Uterus (tissue), 4 donors: ENCODE results near the gene SLC22A23. TPM values are rescaled to one million over a fixed set of nuclear protein-coding genes. Genes with fewer than 3 reads are reported as not detected.

ENCODE experiments used
- DNase-seq, 2 donors: peaks; one replicate each; pipeline ENCODE4 v3.0.0-alpha.2; 2019 to 2020
- H3K27ac ChIP-seq, 2 donors: fragments of 200-600 bp; sonication (generic); 1 replicate in 1 of 2; 2 replicates in 1 of 2; pipeline ENCODE4 v1.5.1; 2016 to 2018
- H3K27me3 ChIP-seq, 2 donors: fragments of 200-600 bp; sonication (generic); one replicate each; pipeline ENCODE4 v1.5.1; 2018 to 2019; ENCODE audit warnings: control low read depth in 1 of 2
- H3K36me3 ChIP-seq, 2 donors: fragments of 200-600 bp; sonication (generic); one replicate each; pipeline ENCODE4 v1.5.1; 2019; ENCODE audit warnings: control low read depth in 1 of 2
- H3K4me1 ChIP-seq, 2 donors: fragments of 200-600 bp; sonication (generic); one replicate each; pipeline ENCODE4 v1.5.1; 2018 to 2019; ENCODE audit warnings: control low read depth in 1 of 2
- H3K4me3 ChIP-seq, 2 donors: fragments of 200-600 bp; sonication (generic); 1 replicate in 1 of 2; 2 replicates in 1 of 2; pipeline ENCODE4 v1.5.1; 2018 to 2019; ENCODE audit warnings: mild to moderate bottlenecking in 1 of 2
- H3K9me3 ChIP-seq, 2 donors: fragments of 200-600 bp; sonication (generic); one replicate each; pipeline ENCODE4 v1.5.1; 2019; ENCODE audit warnings: control low read depth in 1 of 2
- POLR2A ChIP-seq, 2 donors: fragments of 450-650 bp; IDR thresholded peaks; one replicate each; pipeline ENCODE4 v1.6.1; 2016; ENCODE audit warnings: antibody characterized with exemption in 2 of 2, mild to moderate bottlenecking in 1 of 2, moderate library complexity in 1 of 2
- intact Hi-C: fragments of 100-400 bp; cut with DNase I; formaldehyde crosslinking; loops from one replicate; pipeline ENCODE4 v1.15.1; 2023; ENCODE audit warnings: low total_unique reads
- total RNA-seq, 4 donors: library from RNA; depleted of rRNA in 3 of 4; stranded (reverse); fragments of >200 nt in 3 of 4; gene quantifications; one replicate each; pipeline versions ENCODE4 v1.1.0 to v1.2.4, GENCODE V29; 2014 to 2023
- TF ChIP-seq, protein P1 (sequence below), 4 experiments: fragments of 200-600 bp in 2 of 4; fragments of 450-650 bp in 2 of 4; sonication (generic) in 2 of 4; IDR thresholded peaks; one replicate each; pipeline ENCODE4 v1.5.1; 2016 to 2019; ENCODE audit warnings: antibody characterized with exemption in 4 of 4, mild to moderate bottlenecking in 2 of 4, moderate library complexity in 1 of 4
- donor health status: DM: yes; HTN: yes; CAD: no.

Gene SLC22A23
- total RNA-seq, 4 donors from 2014 or later = 5.4 to 27.6 (median 9.7) TPM

- Histone ChIP-seq H3K27me3 (no peaks in the 10 kb centered on the region), H3K27ac (no peak overlapping the region), H3K4me3 (no peak overlapping the region), H3K4me1 (no peaks in the 10 kb centered on the region), H3K36me3 (no peaks in the 10 kb centered on the region), H3K9me3 (no peaks in the 10 kb centered on the region)
- TF ChIP-seq, protein P1, sequence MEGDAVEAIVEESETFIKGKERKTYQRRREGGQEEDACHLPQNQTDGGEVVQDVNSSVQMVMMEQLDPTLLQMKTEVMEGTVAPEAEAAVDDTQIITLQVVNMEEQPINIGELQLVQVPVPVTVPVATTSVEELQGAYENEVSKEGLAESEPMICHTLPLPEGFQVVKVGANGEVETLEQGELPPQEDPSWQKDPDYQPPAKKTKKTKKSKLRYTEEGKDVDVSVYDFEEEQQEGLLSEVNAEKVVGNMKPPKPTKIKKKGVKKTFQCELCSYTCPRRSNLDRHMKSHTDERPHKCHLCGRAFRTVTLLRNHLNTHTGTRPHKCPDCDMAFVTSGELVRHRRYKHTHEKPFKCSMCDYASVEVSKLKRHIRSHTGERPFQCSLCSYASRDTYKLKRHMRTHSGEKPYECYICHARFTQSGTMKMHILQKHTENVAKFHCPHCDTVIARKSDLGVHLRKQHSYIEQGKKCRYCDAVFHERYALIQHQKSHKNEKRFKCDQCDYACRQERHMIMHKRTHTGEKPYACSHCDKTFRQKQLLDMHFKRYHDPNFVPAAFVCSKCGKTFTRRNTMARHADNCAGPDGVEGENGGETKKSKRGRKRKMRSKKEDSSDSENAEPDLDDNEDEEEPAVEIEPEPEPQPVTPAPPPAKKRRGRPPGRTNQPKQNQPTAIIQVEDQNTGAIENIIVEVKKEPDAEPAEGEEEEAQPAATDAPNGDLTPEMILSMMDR (IDR thresholded peaks at IDR 0.05) = no peak
- no peak for TF ChIP-seq POLR2A (IDR thresholded peaks at IDR 0.05)
- DNase-seq = no peak
- intact Hi-C loops = no loop called here
These were observed 189.7 kb downstream of the SLC22A23 start for GRCh38 chr6:3267162-3267561.

DNA sequence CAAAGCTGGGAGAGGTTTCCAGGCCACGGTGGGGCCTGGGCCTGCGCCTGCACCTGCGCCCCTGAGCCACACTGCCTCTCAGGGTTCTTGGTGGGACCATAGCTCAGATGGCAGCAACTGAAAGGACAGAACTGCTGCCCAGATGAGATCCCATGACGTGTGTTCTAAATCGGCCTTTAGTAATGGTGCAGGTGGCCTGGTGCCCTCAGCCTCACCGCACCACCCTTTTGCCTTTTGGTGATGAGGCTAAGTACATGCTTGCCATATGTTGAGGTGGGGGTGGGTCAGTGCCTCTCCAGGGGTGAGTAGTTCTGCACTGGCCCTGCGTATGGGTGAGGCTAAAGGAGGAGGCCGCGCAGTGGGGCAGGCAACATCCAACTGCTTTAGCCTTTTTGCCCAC, 190.7 kb downstream of the SLC22A23 start:
- Histone ChIP-seq H3K9me3 (no peaks in the 10 kb centered on the region), H3K4me1 (peaks cover 0 to under 1% of the 10 kb centered on the region in 2 donors), H3K36me3 (no peaks in the 10 kb centered on the region), H3K4me3 (no peak overlapping the region), H3K27me3 (no peaks in the 10 kb centered on the region), H3K27ac (no peak overlapping the region)
- DNase-seq = no peak
- TF ChIP-seq, protein P1 (IDR thresholded peaks at IDR 0.05) = no peak
- intact Hi-C loops = no loop called here

GRCh38 chr6:3265671-3266070, 191.2 kb downstream of the SLC22A23 start:
- no peak overlapping the region for H3K4me3 ChIP-seq
- H3K27ac ChIP-seq = no peak overlapping the region
- peaks cover 0 to 5% of the 10 kb centered on the region in 2 donors for H3K4me1 ChIP-seq
- no peaks in the 10 kb centered on the region for H3K27me3 ChIP-seq
- TF ChIP-seq, protein P1 (IDR thresholded peaks at IDR 0.05) = no peak
- no peak for TF ChIP-seq POLR2A (IDR thresholded peaks at IDR 0.05)
- H3K36me3 ChIP-seq = no peaks in the 10 kb centered on the region
- DNase-seq = no peak
- intact Hi-C loops = no loop called here
- no peaks in the 10 kb centered on the region for H3K9me3 ChIP-seq

- H3K9me3 ChIP-seq = no peaks in the 10 kb centered on the region
- no peak overlapping the region for H3K27ac ChIP-seq
- H3K27me3 ChIP-seq = no peaks in the 10 kb centered on the region
- intact Hi-C loops = no loop called here
- H3K4me1 ChIP-seq = peaks cover 0 to 11% of the 10 kb centered on the region in 2 donors
- TF ChIP-seq, protein P1 (IDR thresholded peaks at IDR 0.05) = no peak
- no peak for TF ChIP-seq POLR2A (IDR thresholded peaks at IDR 0.05)
- H3K36me3 ChIP-seq = no peaks in the 10 kb centered on the region
- no peak overlapping the region for H3K4me3 ChIP-seq
- DNase-seq = no peak
These were observed 192.5 kb downstream of the SLC22A23 start for GRCh38 chr6:3264356-3264755.

DNA sequence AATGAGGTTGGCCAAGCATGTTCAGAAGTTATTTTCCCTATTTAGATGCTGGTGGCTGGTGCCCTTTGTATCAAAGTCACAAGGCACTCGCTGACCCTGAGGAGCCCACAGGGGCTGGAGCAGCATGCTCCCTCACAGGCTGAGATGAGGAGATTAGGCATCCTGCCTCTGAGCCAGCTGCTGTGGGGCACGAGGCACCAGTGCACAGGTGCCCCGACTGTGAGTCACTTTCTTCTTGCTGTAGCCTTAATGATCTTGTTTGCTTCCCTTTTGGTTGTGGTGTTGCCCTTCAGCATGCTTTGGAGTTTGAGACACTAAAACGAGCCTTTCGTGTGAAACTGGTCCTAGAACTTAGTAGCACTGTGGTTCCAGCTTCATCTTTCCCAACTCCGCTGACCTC, 193.8 kb downstream of the SLC22A23 start:
- no peak for DNase-seq
- intact Hi-C loops = no loop called here
- Histone ChIP-seq H3K27ac (no peak overlapping the region), H3K4me3 (no peak overlapping the region), H3K36me3 (no peaks in the 10 kb centered on the region), H3K9me3 (no peaks in the 10 kb centered on the region), H3K27me3 (no peaks in the 10 kb centered on the region), H3K4me1 (peaks cover 0 to 11% of the 10 kb centered on the region in 2 donors)
- TF ChIP-seq POLR2A (IDR thresholded peaks at IDR 0.05) = no peak
- TF ChIP-seq, protein P1 (IDR thresholded peaks at IDR 0.05) = no peak
